GM19023 (cell line): ENCODE results near the gene CINP.
"Not testable (repeated sequence)": the region's sequence is repeated elsewhere in the genome, so short reads cannot be mapped to it uniquely, and the experiment has no call there.

ENCODE experiments used
- ATAC-seq: cut with Tn5 transposase; IDR thresholded peaks from one replicate; pipeline ENCODE4 v1.9.1; 2021; ENCODE audit warnings: mild to moderate bottlenecking, moderate library complexity; ENCODE audit not compliant: unreplicated experiment

Gene CINP

GRCh38 chr14:102356280-102356679 is 6.4 kb downstream of the CINP start:
- ATAC-seq = no peak

GRCh38 chr14:102353126-102353619 is 9.5 kb downstream of the CINP start:
- no peak for ATAC-seq

- ATAC-seq = no peak
Measured at GRCh38 chr14:102352213-102352612, 10.5 kb downstream of the CINP start.

- not testable (repeated sequence) for ATAC-seq
Measured at GRCh38 chr14:102351593-102351992, 11.1 kb downstream of the CINP start.

- no peak for ATAC-seq
Measured at GRCh38 chr14:102351023-102351422, 11.7 kb downstream of the CINP start.

- ATAC-seq = no peak
Measured at GRCh38 chr14:102348376-102348775, 14.3 kb downstream of the CINP start.

- ATAC-seq = no peak
Measured at GRCh38 chr14:102346645-102347044, 16.0 kb downstream of the CINP start.

- ATAC-seq = no peak
Measured at GRCh38 chr14:102345232-102345631, 17.5 kb downstream of the CINP start.

GRCh38 chr14:102344485-102344884 is 18.2 kb downstream of the CINP start:
- no peak for ATAC-seq

GRCh38 chr14:102344084-102344483 is 18.6 kb downstream of the CINP start:
- ATAC-seq = no peak

GRCh38 chr14:102342238-102342637 is 20.5 kb downstream of the CINP start:
- ATAC-seq = no peak

GRCh38 chr14:102341566-102341965 is 21.1 kb downstream of the CINP start:
- ATAC-seq = no peak

GRCh38 chr14:102338724-102339123 is 24.0 kb downstream of the CINP start:
- ATAC-seq = no peak

GRCh38 chr14:102335163-102335562 is 27.5 kb downstream of the CINP start:
- no peak for ATAC-seq

- no peak for ATAC-seq
Measured at GRCh38 chr14:102333795-102334705, 28.6 kb downstream of the CINP start.

- ATAC-seq = no peak
Measured at GRCh38 chr14:102333390-102333789, 29.3 kb downstream of the CINP start.

GRCh38 chr14:102330806-102331205 is 31.9 kb downstream of the CINP start:
- no peak for ATAC-seq

GRCh38 chr14:102329381-102329780 is 33.3 kb downstream of the CINP start:
- ATAC-seq = not testable (repeated sequence)

GRCh38 chr14:102326583-102326982 is 36.1 kb downstream of the CINP start:
- ATAC-seq = no peak

- no peak for ATAC-seq
Measured at GRCh38 chr14:102325791-102326345, 36.8 kb downstream of the CINP start.

GRCh38 chr14:102323102-102323501 is 39.6 kb downstream of the CINP start:
- no peak for ATAC-seq
